Loucy (cell line): ENCODE results near the gene PEX11B.

Experiments
- EZH2phosphoT487 ChIP-seq: fragments of 200-600 bp; IDR thresholded peaks from 2 replicates; pipeline ENCODE4 v1.6.1; 2018; ENCODE audit warnings: antibody characterized with exemption, mild to moderate bottlenecking, moderate library complexity, borderline replicate concordance
- TF ChIP-seq, protein P1 (sequence below): fragments of 200-600 bp; sonication (generic); conservative IDR thresholded peaks from 2 replicates; pipeline ENCODE4 v1.5.1; 2014; ENCODE audit warnings: mild to moderate bottlenecking, antibody characterized with exemption, low read length

DNA sequence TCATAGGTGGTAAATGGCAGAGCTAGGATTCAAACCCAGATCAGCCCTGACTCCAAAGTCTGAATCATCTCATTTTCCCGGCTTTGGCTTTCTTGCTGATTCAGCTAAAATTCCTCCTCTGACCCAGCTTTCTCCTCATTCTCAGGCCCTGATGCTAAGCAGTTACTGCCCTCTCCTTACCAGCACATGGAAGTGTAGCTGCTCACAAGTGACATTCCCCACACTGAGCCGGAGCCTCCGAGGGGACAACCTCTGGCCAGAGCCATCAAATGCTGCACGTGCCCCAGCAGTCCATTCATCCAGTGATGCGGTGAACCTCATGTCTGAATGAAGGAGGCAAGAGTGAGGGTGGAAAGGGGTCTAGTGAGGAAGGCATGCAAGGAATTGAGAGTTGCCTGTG is 19.8 kb downstream of the PEX11B start:
- TF ChIP-seq, protein P1, sequence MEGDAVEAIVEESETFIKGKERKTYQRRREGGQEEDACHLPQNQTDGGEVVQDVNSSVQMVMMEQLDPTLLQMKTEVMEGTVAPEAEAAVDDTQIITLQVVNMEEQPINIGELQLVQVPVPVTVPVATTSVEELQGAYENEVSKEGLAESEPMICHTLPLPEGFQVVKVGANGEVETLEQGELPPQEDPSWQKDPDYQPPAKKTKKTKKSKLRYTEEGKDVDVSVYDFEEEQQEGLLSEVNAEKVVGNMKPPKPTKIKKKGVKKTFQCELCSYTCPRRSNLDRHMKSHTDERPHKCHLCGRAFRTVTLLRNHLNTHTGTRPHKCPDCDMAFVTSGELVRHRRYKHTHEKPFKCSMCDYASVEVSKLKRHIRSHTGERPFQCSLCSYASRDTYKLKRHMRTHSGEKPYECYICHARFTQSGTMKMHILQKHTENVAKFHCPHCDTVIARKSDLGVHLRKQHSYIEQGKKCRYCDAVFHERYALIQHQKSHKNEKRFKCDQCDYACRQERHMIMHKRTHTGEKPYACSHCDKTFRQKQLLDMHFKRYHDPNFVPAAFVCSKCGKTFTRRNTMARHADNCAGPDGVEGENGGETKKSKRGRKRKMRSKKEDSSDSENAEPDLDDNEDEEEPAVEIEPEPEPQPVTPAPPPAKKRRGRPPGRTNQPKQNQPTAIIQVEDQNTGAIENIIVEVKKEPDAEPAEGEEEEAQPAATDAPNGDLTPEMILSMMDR = no peak
- TF ChIP-seq EZH2phosphoT487 = no peak
